H1 (cell line): ENCODE measurements around the gene AGBL1. TPM values are rescaled to one million over a fixed set of nuclear protein-coding genes. Genes with fewer than 3 reads are reported as not detected.
"Not testable (repeated sequence)": the region's sequence is repeated elsewhere in the genome, so short reads cannot be mapped to it uniquely, and the experiment has no call there.

Source experiments
- CTCF ChIA-PET: fragments of 300-600 bp; sonication (Branson Sonifier 250); formaldehyde crosslinking; loops from one replicate; lab custom pipeline; 2021; ENCODE audit not compliant: partially characterized antibody; lab: Charles Lee
- POLR2A ChIA-PET: fragments of 300-600 bp; sonication (Branson Sonifier 250); formaldehyde crosslinking; loops from one replicate; lab custom pipeline; 2021; ENCODE audit warnings: inconsistent platforms; ENCODE audit not compliant: partially characterized antibody; lab: Charles Lee
- DNase-seq, 2 experiments: peaks; one replicate each; pipeline versions ENCODE4 v3.0.0 to v3.0.0-alpha.2; 2010 to 2022; ENCODE audit warnings: low spot score in 2 of 2, low read depth in 1 of 2, mixed read lengths in 1 of 2
- FAIRE-seq: peaks from 2 replicates; lab custom pipeline; 2011; peaks lifted over from hg19 to GRCh38; lab: Jason Lieb, UNC
- H2AFZ ChIP-seq: 2 replicates; pipeline ENCODE4 v1.8.1; 2012; ENCODE audit warnings: low read length, inconsistent platforms
- H2AK5ac ChIP-seq: 2 replicates; pipeline ENCODE4 v1.6.1; 2013; ENCODE audit warnings: low read depth, low read length
- H2BK120ac ChIP-seq: replicated peaks from 2 replicates; pipeline ENCODE3; 2013; ENCODE audit warnings: low read depth, low read length, inconsistent platforms
- H2BK12ac ChIP-seq: 2 replicates; pipeline ENCODE4 v1.6.1; 2013; ENCODE audit warnings: low read depth, low read length
- H2BK15ac ChIP-seq: 2 replicates; pipeline ENCODE4 v1.6.1; 2013; ENCODE audit warnings: low read length
- H2BK20ac ChIP-seq: 2 replicates; pipeline ENCODE4 v1.6.1; 2013; ENCODE audit warnings: low read length
- H2BK5ac ChIP-seq: 2 replicates; pipeline ENCODE4 v1.6.1; 2013; ENCODE audit warnings: low read depth, low read length
- H3K14ac ChIP-seq: 2 replicates; pipeline ENCODE4 v1.6.1; 2013; ENCODE audit warnings: inconsistent platforms; ENCODE audit not compliant: insufficient read length
- H3K18ac ChIP-seq: 2 replicates; pipeline ENCODE4 v1.6.1; 2013; ENCODE audit warnings: low read length; ENCODE audit errors: extremely low read depth
- H3K23ac ChIP-seq: 2 replicates; pipeline ENCODE4 v1.6.1; 2013; ENCODE audit warnings: inconsistent platforms; ENCODE audit not compliant: insufficient read length
- H3K23me2 ChIP-seq: 2 replicates; pipeline ENCODE4 v1.6.1; 2013; ENCODE audit warnings: low read depth, low read length
- H3K27ac ChIP-seq: 2 replicates; pipeline ENCODE4 v1.6.1; 2011; ENCODE audit warnings: low read depth, low read length, inconsistent platforms
- H3K27me3 ChIP-seq, 4 experiments: replicated peaks in 1 of 4; 1 replicate in 1 of 4; 2 replicates in 3 of 4; pipeline versions ENCODE4 v1.6.1 to v1.8.1; 2011 to 2013; ENCODE audit warnings: low read length in 3 of 4, mild to moderate bottlenecking in 3 of 4, inconsistent platforms in 2 of 4, mixed read lengths in 2 of 4, moderate library complexity in 1 of 4; ENCODE audit not compliant: control insufficient read depth in 3 of 4, insufficient read depth in 3 of 4; ENCODE audit errors: extremely low read depth in 1 of 4
- H3K36me3 ChIP-seq, 4 experiments: 2 replicates each; pipeline versions ENCODE4 v1.6.1 to v1.8.1; 2011 to 2013; ENCODE audit warnings: mild to moderate bottlenecking in 4 of 4, low read length in 3 of 4, moderate library complexity in 2 of 4, control low read depth in 1 of 4, inconsistent platforms in 1 of 4; ENCODE audit not compliant: insufficient read depth in 4 of 4, control insufficient read depth in 2 of 4
- H3K4ac ChIP-seq: replicated peaks from 2 replicates; pipeline ENCODE3; 2013; ENCODE audit warnings: low read length, low read depth, mixed read lengths, inconsistent platforms; ENCODE audit not compliant: insufficient read length
- H3K4me1 ChIP-seq, 4 experiments: replicated peaks in 1 of 4; 1 replicate in 1 of 4; 2 replicates in 3 of 4; pipeline versions ENCODE4 v1.6.1 to v1.8.1; 2011 to 2013; ENCODE audit warnings: low read length in 3 of 4, inconsistent platforms in 2 of 4, mixed read lengths in 1 of 4; ENCODE audit not compliant: insufficient read depth in 4 of 4, control insufficient read depth in 3 of 4
- H3K4me2 ChIP-seq, 2 experiments: 2 replicates each; pipeline versions ENCODE4 v1.6.1 to v1.8.1; 2011 to 2013; ENCODE audit warnings: low read depth in 2 of 2, low read length in 2 of 2, control low read depth in 1 of 2, inconsistent platforms in 1 of 2, mild to moderate bottlenecking in 1 of 2; ENCODE audit not compliant: insufficient read depth in 1 of 2
- H3K4me3 ChIP-seq, 4 experiments: fragments of 200-600, 300-600 bp in 1 of 4; sonication (generic), shearing (Covaris generic), sonication (Bioruptor Twin) in 1 of 4; 2 replicates each; pipeline versions ENCODE4 v1.5.1 to v1.8.1; 2011 to 2016; ENCODE audit warnings: low read length in 4 of 4, low read depth in 3 of 4, control low read depth in 2 of 4, inconsistent platforms in 2 of 4, mild to moderate bottlenecking in 2 of 4, mixed read lengths in 1 of 4, moderate library complexity in 1 of 4; ENCODE audit not compliant: insufficient read depth in 2 of 4; ENCODE audit errors: extremely low read depth in 1 of 4
- H3K56ac ChIP-seq: replicated peaks from 2 replicates; pipeline ENCODE3; 2013; ENCODE audit warnings: low read depth, mild to moderate bottlenecking, mixed read lengths, low read length, inconsistent platforms; ENCODE audit not compliant: insufficient read length
- H3K79me1 ChIP-seq: 2 replicates; pipeline ENCODE4 v1.6.1; 2013; ENCODE audit warnings: low read depth, low read length, control low read depth
- H3K79me2 ChIP-seq, 2 experiments: 2 replicates each; pipeline versions ENCODE4 v1.6.1 to v1.8.1; 2012 to 2013; ENCODE audit warnings: low read length in 2 of 2, mild to moderate bottlenecking in 2 of 2, inconsistent platforms in 1 of 2; ENCODE audit not compliant: insufficient read depth in 2 of 2, control insufficient read depth in 1 of 2
- H3K9ac ChIP-seq, 4 experiments: replicated peaks in 1 of 4; 1 replicate in 1 of 4; 2 replicates in 3 of 4; pipeline versions ENCODE4 v1.6.1 to v1.8.1; 2011 to 2013; ENCODE audit warnings: low read depth in 3 of 4, low read length in 3 of 4, control low read depth in 2 of 4, mild to moderate bottlenecking in 2 of 4, moderate library complexity in 2 of 4, inconsistent platforms in 1 of 4; ENCODE audit errors: extremely low read depth in 1 of 4
- H3K9me3 ChIP-seq, 2 experiments: 2 replicates each; pipeline versions ENCODE4 v1.6.1 to v1.8.1; 2012 to 2013; ENCODE audit warnings: mild to moderate bottlenecking in 2 of 2, moderate library complexity in 2 of 2, control low read depth in 1 of 2, inconsistent platforms in 1 of 2, low read depth in 1 of 2, low read length in 1 of 2, mixed read lengths in 1 of 2; ENCODE audit not compliant: insufficient read depth in 2 of 2
- H4K20me1 ChIP-seq, 2 experiments: replicated peaks in 1 of 2; 2 replicates each; pipeline versions ENCODE3 to v1.8.1; 2011 to 2013; ENCODE audit warnings: inconsistent platforms in 2 of 2, low read length in 2 of 2, mild to moderate bottlenecking in 1 of 2; ENCODE audit not compliant: insufficient read depth in 2 of 2, control insufficient read depth in 1 of 2
- H4K5ac ChIP-seq: 2 replicates; pipeline ENCODE4 v1.6.1; 2013; ENCODE audit warnings: low read length, low read depth, mixed read lengths, inconsistent platforms; ENCODE audit not compliant: insufficient read length
- H4K8ac ChIP-seq: 2 replicates; pipeline ENCODE4 v1.8.0; 2013; ENCODE audit warnings: mild to moderate bottlenecking, moderate library complexity, low read length, inconsistent platforms; ENCODE audit not compliant: insufficient read depth; ENCODE audit errors: extremely low read depth
- H4K91ac ChIP-seq: replicated peaks from 2 replicates; pipeline ENCODE3; 2013; ENCODE audit warnings: low read length, mixed read lengths, inconsistent platforms; ENCODE audit not compliant: insufficient read length
- TEAD4 ChIP-seq: IDR thresholded peaks from 2 replicates; pipeline ENCODE4 v1.6.1; 2012; ENCODE audit warnings: low read depth, low read length, inconsistent platforms, mixed read lengths
- WGBS, 2 experiments: shearing (Covaris generic) in 1 of 2; methylation state at CpG; one replicate each; pipeline versions ENCODE4 v1.1.6 to v1.1.7; 2013 to 2015; ENCODE audit warnings: low lambda C conversion rate in 2 of 2, mixed read lengths in 2 of 2, inconsistent platforms in 1 of 2, low coverage in 1 of 2, missing lambda C conversion rate in 1 of 2; ENCODE audit not compliant: insufficient replicate concordance in 2 of 2, insufficient coverage in 1 of 2, insufficient read length in 1 of 2; ENCODE audit errors: extremely low coverage in 1 of 2, missing lambda C conversion rate in 1 of 2; 5-methylcytosine and 5-hydroxymethylcytosine counted together
- polyA plus RNA-seq, 7 experiments: library from polyadenylated mRNA; depleted of rRNA in 3 of 7; stranded (reverse) in 5 of 7; unstranded in 2 of 7; fragments of >200 nt in 5 of 7; fragments of 200-250 nt in 2 of 7; gene quantifications; 1 replicate in 5 of 7; 2 replicates in 1 of 7; 4 replicates in 1 of 7; pipeline versions ENCODE4 v1.2.1 to v1.2.3, GENCODE V29; 2011 to 2013; ENCODE audit warnings: missing spikeins in 2 of 7, mixed read lengths in 2 of 7
- total RNA-seq: library from RNA; stranded (reverse); fragmentation: NEBNext Ultra II Directional; extraction: Animal tissue kit (Norgen Biotek cat#: 25700); gene quantifications from 2 replicates; pipeline ENCODE4 v1.2.1, GENCODE V29; 2021

AGBL1 gene
- total and polyA plus RNA-seq, 2 of the 8 experiments (the other 6 are each of a cell fraction or from before 2014, with no cell fraction given), result not detected

DNA sequence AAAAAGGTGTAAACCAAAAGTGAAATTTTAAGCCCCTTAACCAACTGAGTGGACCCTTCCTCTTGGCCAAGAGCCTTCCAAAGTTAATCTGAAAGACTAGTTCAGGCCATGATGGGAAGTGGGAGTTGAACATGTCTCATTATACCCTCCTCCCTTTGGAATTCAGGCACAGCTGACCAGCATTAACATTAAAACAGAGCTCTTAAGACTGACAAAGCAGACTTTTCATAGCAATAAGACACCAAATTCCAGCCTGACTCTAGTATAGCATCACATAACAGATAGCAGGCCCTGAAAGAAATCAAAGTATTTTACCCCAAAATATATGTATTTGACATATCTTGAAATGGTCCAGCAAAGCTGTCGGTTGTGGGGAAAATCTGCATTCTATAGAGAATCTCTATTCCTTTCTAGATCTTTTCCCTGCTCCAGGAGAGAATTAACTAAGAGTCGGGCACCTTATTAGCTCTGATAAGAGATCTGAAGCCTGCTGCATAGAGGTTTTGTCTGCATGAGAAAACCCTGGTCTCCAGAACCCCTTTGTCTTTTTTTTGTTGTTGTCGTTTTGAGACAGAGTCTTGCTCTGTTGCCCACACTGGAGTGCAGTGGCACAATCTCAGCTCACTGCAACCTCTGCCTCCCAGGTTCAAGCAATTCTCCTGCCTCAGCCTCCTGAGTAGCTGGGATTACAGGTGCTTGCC lies 43.2 kb downstream of the AGBL1 start:
- POLR2A ChIA-PET, DNase-seq, H2AK5ac ChIP-seq, H3K36me3 ChIP-seq, H2BK20ac ChIP-seq, H3K79me1 ChIP-seq, H4K8ac ChIP-seq, H3K4me1 ChIP-seq, H2AFZ ChIP-seq, H2BK15ac ChIP-seq, H3K27ac ChIP-seq, H4K5ac ChIP-seq, H3K4ac ChIP-seq, H3K14ac ChIP-seq, H3K23ac ChIP-seq, H4K91ac ChIP-seq, H3K27me3 ChIP-seq, H3K9me3 ChIP-seq, H3K56ac ChIP-seq, H2BK12ac ChIP-seq, H3K23me2 ChIP-seq, H3K9ac ChIP-seq, H4K20me1 ChIP-seq, H3K18ac ChIP-seq, H2BK120ac ChIP-seq, H3K79me2 ChIP-seq: not testable (repeated sequence)
- FAIRE-seq, result peak; percentile 75
- CTCF ChIA-PET, result interaction anchor here (0.8 to 1.3 kb wide), 4 partner anchors 14 to 132 kb away, joined by 3 to 4 read pairs (median 3); no protein-coding TSS in a partner anchor
- Histone ChIP-seq H3K4me3 (peak overlapping the region in 1 of 4 experiments; percentile 21; a peak in 1 of 8 replicates), H3K4me2 (peak overlapping the region in 1 of 2 experiments; percentile 37; a peak in 2 of 4 replicates), H2BK5ac (peak overlapping the region; percentile 95; the same call in 1 of the 2 replicates)
- WGBS, 2 experiments, result 51% methylated on average over 3 of the region's 3 CpGs; no CpG with 5 or more reads in 1 of the 2 experiments
- TF ChIP-seq TEAD4, result peak; percentile 80
